ENCODE results near the gene SLC22A12. TPM values are rescaled to one million over a fixed set of nuclear protein-coding genes. Genes with fewer than 3 reads are reported as not detected.

The SLC22A12 gene
- total and polyA plus RNA-seq, 2 of the 8 experiments (the other 6 are each of a cell fraction or from before 2014, with no cell fraction given), result not detected

DNA sequence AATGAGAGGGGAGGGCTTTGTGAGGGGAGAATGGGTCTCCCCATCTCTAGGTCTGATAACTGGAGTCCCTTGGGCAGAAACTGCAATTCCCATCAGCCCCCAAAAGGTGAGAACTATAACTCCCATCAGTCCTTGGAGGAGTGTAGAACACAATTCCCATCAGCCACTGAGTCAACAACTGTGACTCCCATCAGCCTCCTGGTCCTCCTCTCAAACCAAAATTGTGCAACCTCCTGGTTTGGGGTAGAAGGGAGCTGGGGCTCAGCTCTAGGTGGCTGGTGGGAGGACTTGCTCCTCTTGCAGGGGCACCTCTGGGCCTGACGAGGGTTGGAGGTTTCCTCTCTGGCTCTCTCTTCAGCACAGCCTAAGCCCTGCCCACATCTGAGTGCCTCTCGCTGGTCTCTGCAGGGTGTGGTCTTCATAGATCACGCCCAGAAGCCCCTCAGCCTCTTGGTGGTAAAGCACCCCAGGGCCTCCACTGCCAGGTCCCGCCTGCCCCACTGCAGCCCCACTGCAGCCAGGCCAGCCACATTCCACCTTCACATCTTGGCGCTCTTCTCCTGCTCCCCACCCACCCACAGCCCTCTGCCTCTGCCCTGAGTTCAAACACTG, 18.5 kb downstream of the SLC22A12 start (continued):
- TF ChIP-seq RNF2 (IDR thresholded peaks at IDR 0.05; ENCODE audit: borderline replicate concordance, low read depth, low read length, missing control alignments, poor library complexity, severe bottlenecking) (no peak), SP2 (IDR thresholded peaks at IDR 0.05; ENCODE audit: low read length) (no peak), SAP30 (IDR thresholded peaks at IDR 0.05; ENCODE audit: insufficient read depth, insufficient replicate concordance, low read length) (no peak)

All from H1 (cell line).